Astrocyte (in vitro differentiated cells and primary cell): ENCODE measurements around the gene SLC9C1. TPM values are rescaled to one million over a fixed set of nuclear protein-coding genes. Genes with fewer than 3 reads are reported as not detected.

Experiments
- DNase-seq: peaks from one replicate; pipeline ENCODE4 v3.0.0-alpha.2; 2010; ENCODE audit warnings: low read depth
- FAIRE-seq: peaks from 2 replicates; lab custom pipeline; 2011; peaks lifted over from hg19 to GRCh38; lab: Jason Lieb, UNC
- H2AFZ ChIP-seq: 2 replicates; pipeline ENCODE4 v1.6.0; 2012; ENCODE audit warnings: low read depth, low read length, inconsistent platforms
- H3K27ac ChIP-seq: 2 replicates; pipeline ENCODE4 v1.5.1; 2011; ENCODE audit warnings: low read depth, low read length, inconsistent platforms
- H3K27me3 ChIP-seq: 2 replicates; pipeline ENCODE4 v1.6.0; 2011; ENCODE audit warnings: low read length, inconsistent platforms; ENCODE audit not compliant: insufficient read depth
- H3K36me3 ChIP-seq: 2 replicates; pipeline ENCODE4 v1.5.1; 2011; ENCODE audit warnings: low read length, inconsistent platforms; ENCODE audit not compliant: insufficient read depth
- H3K4me1 ChIP-seq: 2 replicates; pipeline ENCODE4 v1.5.1; 2011; ENCODE audit warnings: low read length, inconsistent platforms; ENCODE audit not compliant: insufficient read depth
- H3K4me2 ChIP-seq: 2 replicates; pipeline ENCODE4 v1.6.0; 2012; ENCODE audit warnings: low read length, inconsistent platforms
- H3K4me3 ChIP-seq: 2 replicates; pipeline ENCODE4 v1.5.1; 2011; ENCODE audit warnings: low read depth, mild to moderate bottlenecking, low read length, inconsistent platforms; ENCODE audit not compliant: insufficient read depth
- H3K79me2 ChIP-seq: 2 replicates; pipeline ENCODE4 v1.6.0; 2012; ENCODE audit warnings: mild to moderate bottlenecking, low read length, inconsistent platforms; ENCODE audit not compliant: insufficient read depth
- H3K9ac ChIP-seq: 2 replicates; pipeline ENCODE4 v1.6.0; 2012; ENCODE audit warnings: mild to moderate bottlenecking, low read length, inconsistent platforms
- H3K9me3 ChIP-seq: 2 replicates; pipeline ENCODE4 v1.5.1; 2012; ENCODE audit warnings: low read depth, mild to moderate bottlenecking, low read length, inconsistent platforms; ENCODE audit not compliant: insufficient read depth
- H4K20me1 ChIP-seq: 2 replicates; pipeline ENCODE4 v1.6.0; 2012; ENCODE audit warnings: low read length, inconsistent platforms; ENCODE audit not compliant: insufficient read depth
- H3K27ac Mint-ChIP-seq: one replicate; pipeline ENCODE4 v1.8.0; 2021; ENCODE audit warnings: mild to moderate bottlenecking, mixed read lengths; ENCODE audit not compliant: unreplicated experiment
- H3K27me3 Mint-ChIP-seq: one replicate; pipeline ENCODE4 v1.8.0; 2021; ENCODE audit warnings: low read depth, mixed read lengths; ENCODE audit not compliant: unreplicated experiment
- H3K36me3 Mint-ChIP-seq: one replicate; pipeline ENCODE4 v1.8.0; 2021; ENCODE audit warnings: low read depth, mixed read lengths; ENCODE audit not compliant: unreplicated experiment
- H3K4me1 Mint-ChIP-seq: one replicate; pipeline ENCODE4 v1.8.0; 2021; ENCODE audit warnings: low read depth, mixed read lengths; ENCODE audit not compliant: unreplicated experiment
- H3K4me3 Mint-ChIP-seq: one replicate; pipeline ENCODE4 v1.8.0; 2021; ENCODE audit warnings: mild to moderate bottlenecking, moderate library complexity, mixed read lengths; ENCODE audit not compliant: unreplicated experiment
- H3K9me3 Mint-ChIP-seq: one replicate; pipeline ENCODE4 v1.8.0; 2021; ENCODE audit warnings: mild to moderate bottlenecking, mixed read lengths; ENCODE audit not compliant: unreplicated experiment
- EZH2 ChIP-seq: IDR thresholded peaks from 2 replicates; pipeline ENCODE4 v1.6.1; 2012; ENCODE audit warnings: mild to moderate bottlenecking, low read length, inconsistent platforms; ENCODE audit not compliant: insufficient read depth
- total RNA-seq: library from RNA; stranded (reverse); gene quantifications from 2 replicates; pipeline ENCODE4 v1.2.1, GENCODE V29; 2021
- TF ChIP-seq, protein P1 (sequence below): IDR thresholded peaks from 2 replicates; pipeline ENCODE4 v1.5.1; 2011; ENCODE audit warnings: low read depth, mild to moderate bottlenecking, inconsistent platforms, low read length, moderate library complexity; ENCODE audit not compliant: insufficient read depth

SLC9C1 gene
- total RNA-seq, 1 donor from 2014 or later: not detected

GRCh38 chr3:112149136-112149535, 144.9 kb downstream of the SLC9C1 start:
- H3K9me3 Mint-ChIP-seq: peaks cover 26% of the 10 kb centered on the region
- Histone ChIP-seq H3K27ac (no peak overlapping the region), H3K4me1 (no peaks in the 10 kb centered on the region), H3K9ac (no peak overlapping the region), H3K4me2 (no peak overlapping the region), H3K4me3 (no peak overlapping the region), H4K20me1 (no peaks in the 10 kb centered on the region), H3K27me3 (no peaks in the 10 kb centered on the region), H3K79me2 (no peaks in the 10 kb centered on the region), H2AFZ (no peak overlapping the region), H3K36me3 (no peaks in the 10 kb centered on the region), H3K9me3 (peaks cover 12% of the 10 kb centered on the region)
- no peak overlapping the region for H3K27ac Mint-ChIP-seq
- no peaks in the 10 kb centered on the region for H3K4me1 Mint-ChIP-seq
- H3K27me3 Mint-ChIP-seq: no peaks in the 10 kb centered on the region
- H3K4me3 Mint-ChIP-seq: no peak overlapping the region
- DNase-seq: no peak
- TF ChIP-seq, protein P1, sequence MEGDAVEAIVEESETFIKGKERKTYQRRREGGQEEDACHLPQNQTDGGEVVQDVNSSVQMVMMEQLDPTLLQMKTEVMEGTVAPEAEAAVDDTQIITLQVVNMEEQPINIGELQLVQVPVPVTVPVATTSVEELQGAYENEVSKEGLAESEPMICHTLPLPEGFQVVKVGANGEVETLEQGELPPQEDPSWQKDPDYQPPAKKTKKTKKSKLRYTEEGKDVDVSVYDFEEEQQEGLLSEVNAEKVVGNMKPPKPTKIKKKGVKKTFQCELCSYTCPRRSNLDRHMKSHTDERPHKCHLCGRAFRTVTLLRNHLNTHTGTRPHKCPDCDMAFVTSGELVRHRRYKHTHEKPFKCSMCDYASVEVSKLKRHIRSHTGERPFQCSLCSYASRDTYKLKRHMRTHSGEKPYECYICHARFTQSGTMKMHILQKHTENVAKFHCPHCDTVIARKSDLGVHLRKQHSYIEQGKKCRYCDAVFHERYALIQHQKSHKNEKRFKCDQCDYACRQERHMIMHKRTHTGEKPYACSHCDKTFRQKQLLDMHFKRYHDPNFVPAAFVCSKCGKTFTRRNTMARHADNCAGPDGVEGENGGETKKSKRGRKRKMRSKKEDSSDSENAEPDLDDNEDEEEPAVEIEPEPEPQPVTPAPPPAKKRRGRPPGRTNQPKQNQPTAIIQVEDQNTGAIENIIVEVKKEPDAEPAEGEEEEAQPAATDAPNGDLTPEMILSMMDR: no peak
- TF ChIP-seq EZH2: no peak
- FAIRE-seq: no peak
- peaks cover 16% of the 10 kb centered on the region for H3K36me3 Mint-ChIP-seq

DNA sequence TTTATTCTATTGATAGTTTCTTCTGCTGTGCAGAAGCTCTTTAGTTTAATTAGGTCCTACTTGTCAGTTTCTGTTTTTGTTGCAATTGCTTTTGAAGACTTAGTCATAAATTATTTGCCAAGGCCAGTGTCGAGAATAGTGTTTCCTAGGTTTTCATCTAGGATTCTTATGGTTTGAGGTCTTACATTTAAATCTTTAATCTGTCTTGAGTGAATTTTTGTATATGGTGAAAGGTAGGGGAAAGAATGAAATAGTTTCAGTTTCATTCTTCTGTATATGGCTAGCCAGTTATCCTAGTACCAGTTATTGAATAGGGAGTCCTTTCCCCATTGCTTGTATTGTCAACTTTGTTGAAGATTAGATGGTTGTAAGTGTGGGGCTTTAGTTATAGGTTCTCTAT, 150.3 kb downstream of the SLC9C1 start:
- no peaks in the 10 kb centered on the region for H3K79me2 ChIP-seq
- peaks cover 16% of the 10 kb centered on the region for H3K9me3 Mint-ChIP-seq
- no peak overlapping the region for H3K4me3 ChIP-seq
- H3K9me3 ChIP-seq: peaks cover 3% of the 10 kb centered on the region
- no peaks in the 10 kb centered on the region for H4K20me1 ChIP-seq
- H3K9ac ChIP-seq: no peak overlapping the region
- H3K27me3 Mint-ChIP-seq: no peaks in the 10 kb centered on the region
- H3K36me3 ChIP-seq: no peaks in the 10 kb centered on the region
- no peak for DNase-seq
- no peak overlapping the region for H3K4me3 Mint-ChIP-seq
- TF ChIP-seq EZH2: no peak
- TF ChIP-seq, protein P1: no peak
- no peaks in the 10 kb centered on the region for H3K27me3 ChIP-seq
- no peaks in the 10 kb centered on the region for H3K4me1 ChIP-seq
- no peak for FAIRE-seq
- H3K4me1 Mint-ChIP-seq: peaks cover 3% of the 10 kb centered on the region
- no peak overlapping the region for H3K4me2 ChIP-seq
- H2AFZ ChIP-seq: no peak overlapping the region
- no peak overlapping the region for H3K27ac ChIP-seq
- H3K36me3 Mint-ChIP-seq: peaks cover 6% of the 10 kb centered on the region
- H3K27ac Mint-ChIP-seq: no peak overlapping the region

GRCh38 chr3:112143251-112143650, 150.8 kb downstream of the SLC9C1 start:
- no peak overlapping the region for H3K27ac ChIP-seq
- peak; percentile 11 for DNase-seq
- FAIRE-seq: peak; percentile 23
- no peaks in the 10 kb centered on the region for H4K20me1 ChIP-seq
- no peak overlapping the region for H3K4me2 ChIP-seq
- H3K4me1 ChIP-seq: no peaks in the 10 kb centered on the region
- no peak overlapping the region for H3K27ac Mint-ChIP-seq
- no peak overlapping the region for H3K4me3 ChIP-seq
- H3K4me1 Mint-ChIP-seq: peaks cover 3% of the 10 kb centered on the region
- no peaks in the 10 kb centered on the region for H3K27me3 Mint-ChIP-seq
- H3K79me2 ChIP-seq: no peaks in the 10 kb centered on the region
- H3K9me3 ChIP-seq: no peaks in the 10 kb centered on the region
- no peaks in the 10 kb centered on the region for H3K27me3 ChIP-seq
- H2AFZ ChIP-seq: no peak overlapping the region
- no peak for TF ChIP-seq EZH2
- TF ChIP-seq, protein P1: no peak
- peaks cover 6% of the 10 kb centered on the region for H3K36me3 Mint-ChIP-seq
- H3K4me3 Mint-ChIP-seq: no peak overlapping the region
- H3K9me3 Mint-ChIP-seq: peaks cover 16% of the 10 kb centered on the region
- H3K9ac ChIP-seq: no peak overlapping the region
- no peaks in the 10 kb centered on the region for H3K36me3 ChIP-seq
